GM12878 (cell line): ENCODE measurements around the gene SERINC5. TPM values are rescaled to one million over a fixed set of nuclear protein-coding genes. Genes with fewer than 3 reads are reported as not detected.

Experiments used
- ATAC-seq: fragments of 200-7000 bp; cut with Tn5 transposase; 3 replicates; pipeline ENCODE4 v1.9.1; 2020; ENCODE audit warnings: mild to moderate bottlenecking, moderate library complexity
- BruUV-seq: library from RNA; stranded (reverse); fragments of 400-500 nt; replicated peaks from 2 replicates; lab custom pipeline; 2021; lab: Mats Ljungman, UMichigan
- CTCF ChIA-PET: fragments of 300-600 bp; sonication (Branson Sonifier 250); formaldehyde crosslinking; extraction: SDS; loops from one replicate; lab custom pipeline; 2021; ENCODE audit warnings: inconsistent platforms; lab: Yijun Ruan, JAX
- POLR2A ChIA-PET: fragments of 350-600 bp; formaldehyde crosslinking; extraction: SDS; loops from one replicate; lab custom pipeline; 2021; ENCODE audit warnings: inconsistent platforms; lab: Charles Lee
- RAD21 ChIA-PET: fragments of 300-600 bp; sonication (Branson Sonifier 250); formaldehyde crosslinking; loops from one replicate; lab custom pipeline; 2023; ENCODE audit warnings: antibody characterized with exemption; ENCODE audit not compliant: unreplicated experiment; lab: Charles Lee
- SMC1A ChIA-PET: fragments of 300-600 bp; sonication (Branson Sonifier 250); formaldehyde crosslinking; loops from one replicate; lab custom pipeline; 2023; ENCODE audit not compliant: unreplicated experiment, uncharacterized antibody; lab: Charles Lee
- DNase-seq: peaks from one replicate; pipeline ENCODE4 v3.0.0-alpha.2; 2011; ENCODE audit warnings: low read depth, low spot score
- FAIRE-seq: peaks from 3 replicates; lab custom pipeline; 2011; peaks lifted over from hg19 to GRCh38; lab: Jason Lieb, UNC
- H2AFZ ChIP-seq: 2 replicates; pipeline ENCODE4 v1.6.0; 2011; ENCODE audit warnings: low read depth, low read length, control low read depth; ENCODE audit not compliant: control insufficient read depth
- H3K27ac ChIP-seq: 2 replicates; pipeline ENCODE4 v1.5.1; 2011; ENCODE audit warnings: control low read depth; ENCODE audit not compliant: control insufficient read depth, insufficient read depth
- H3K27me3 ChIP-seq, 2 experiments: replicated peaks in 1 of 2; 2 replicates each; pipeline versions ENCODE4 v1.6.0 to v1.6.1; 2011; ENCODE audit warnings: low read length in 1 of 2; ENCODE audit not compliant: control insufficient read depth in 2 of 2, insufficient read depth in 2 of 2
- H3K36me3 ChIP-seq, 2 experiments: 2 replicates each; pipeline ENCODE4 v1.5.1; 2011; ENCODE audit warnings: low read length in 1 of 2; ENCODE audit not compliant: control insufficient read depth in 2 of 2, insufficient read depth in 2 of 2
- H3K4me1 ChIP-seq: 2 replicates; pipeline ENCODE4 v1.6.1; 2011; ENCODE audit warnings: mild to moderate bottlenecking, low read length, moderate library complexity, mixed read lengths; ENCODE audit not compliant: control insufficient read depth, insufficient read depth
- H3K4me2 ChIP-seq: 2 replicates; pipeline ENCODE4 v1.6.0; 2011; ENCODE audit warnings: control low read depth; ENCODE audit not compliant: control insufficient read depth, insufficient read depth
- H3K4me3 ChIP-seq: fragments of 200-600 bp; sonication (generic); 2 replicates; pipeline ENCODE4 v1.5.1; 2016
- H3K79me2 ChIP-seq: 2 replicates; pipeline ENCODE4 v1.6.0; 2011; ENCODE audit warnings: low read length; ENCODE audit not compliant: control insufficient read depth, insufficient read depth
- H3K9ac ChIP-seq: 2 replicates; pipeline ENCODE4 v1.8.0; 2011; ENCODE audit warnings: low read length, control low read depth, mixed read lengths; ENCODE audit not compliant: control insufficient read depth, insufficient read depth
- H3K9me3 ChIP-seq: replicated peaks from 3 replicates; pipeline ENCODE4 v1.5.1; 2011; ENCODE audit warnings: mild to moderate bottlenecking, low read length; ENCODE audit not compliant: control insufficient read depth, insufficient read depth
- H4K20me1 ChIP-seq: 2 replicates; pipeline ENCODE4 v1.6.0; 2011; ENCODE audit not compliant: control insufficient read depth, insufficient read depth
- ASH2L ChIP-seq: fragments of 300-600, 200-600 bp; sonication (generic); IDR thresholded peaks from 2 replicates; pipeline ENCODE4 v1.6.1; 2017; ENCODE audit warnings: low read depth, mild to moderate bottlenecking, borderline replicate concordance
- BMI1 ChIP-seq: fragments of 450-650 bp; IDR thresholded peaks from 2 replicates; pipeline ENCODE4 v1.6.1; 2016; ENCODE audit warnings: mild to moderate bottlenecking, moderate library complexity, borderline replicate concordance
- BRCA1 ChIP-seq: IDR thresholded peaks from 2 replicates; pipeline ENCODE4 v1.6.1; 2011; ENCODE audit warnings: low read depth, low read length, improper control_type of control experiment
- EZH2 ChIP-seq: IDR thresholded peaks from 2 replicates; pipeline ENCODE4 v1.6.1; 2012; ENCODE audit warnings: low read depth, mild to moderate bottlenecking, control low read depth, inconsistent platforms, low read length, borderline replicate concordance; ENCODE audit not compliant: control insufficient read depth
- FOXM1 ChIP-seq: IDR thresholded peaks from 2 replicates; pipeline ENCODE4 v1.6.1; 2012; ENCODE audit warnings: low read depth, mild to moderate bottlenecking, inconsistent platforms, low read length, moderate library complexity
- POLR2AphosphoS2 ChIP-seq: IDR thresholded peaks from 2 replicates; pipeline ENCODE4 v1.6.1; 2011; ENCODE audit warnings: low read depth, mild to moderate bottlenecking, low read length, improper control_type of control experiment, moderate library complexity
- SPI1 ChIP-seq: IDR thresholded peaks from 2 replicates; pipeline ENCODE4 v1.6.1; 2011; ENCODE audit warnings: low read depth, mild to moderate bottlenecking, low read length, moderate library complexity, borderline replicate concordance; ENCODE audit not compliant: insufficient read depth
- SUZ12 ChIP-seq: fragments of 200-600 bp; sonication (generic); IDR thresholded peaks from one replicate; pipeline ENCODE4 v1.6.1; 2018; ENCODE audit warnings: antibody characterized with exemption, mild to moderate bottlenecking; ENCODE audit not compliant: unreplicated experiment
- WGBS: methylation state at CpG from one replicate; pipeline ENCODE4 v1.1.6; 2016; ENCODE audit warnings: low lambda C conversion rate; ENCODE audit not compliant: insufficient replicate concordance, insufficient coverage; ENCODE audit errors: missing lambda C conversion rate; 5-methylcytosine and 5-hydroxymethylcytosine counted together
- in situ Hi-C: fragments of 300-500 bp; cut with MboI; formaldehyde crosslinking; loops from 9 replicates; pipeline ENCODE4 v1.14.3; 2018; ENCODE audit warnings: mixed read lengths
- intact Hi-C: fragments of 100-400 bp; cut with micrococcal nuclease; formaldehyde crosslinking; loops from one replicate; pipeline ENCODE4 v1.14.2; 2022; ENCODE audit not compliant: unreplicated experiment
- polyA plus RNA-seq, 11 experiments: library from polyadenylated mRNA; depleted of rRNA in 4 of 11; unstranded in 6 of 11; stranded (reverse) in 5 of 11; fragments of >200 nt; fragmentation: Nextera tagmentation in 4 of 11; fragmentation: Illumina TruSeq in 1 of 11; extraction: Ambion mirVana in 4 of 11; extraction: Trizol in 1 of 11; gene quantifications; 1 replicate in 1 of 11; 2 replicates in 10 of 11; pipeline versions ENCODE4 v1.2.1 to v1.2.3, GENCODE V29; 2011 to 2016; ENCODE audit warnings: inconsistent platforms in 2 of 11, missing spikeins in 2 of 11, low read depth in 1 of 11
- total RNA-seq, 4 experiments: library from RNA; depleted of rRNA in 3 of 4; stranded (reverse); fragments of >200 nt in 3 of 4; fragmentation: Illumina TruSeq in 1 of 4; extraction: Trizol in 1 of 4; gene quantifications; 2 replicates each; pipeline versions ENCODE4 v1.2.1 to v1.2.3, GENCODE V29; 2013 to 2021
- TF ChIP-seq, protein P1 (sequence below): fragments of 150-350 bp; IDR thresholded peaks from 2 replicates; pipeline ENCODE4 v1.6.1; 2014; ENCODE audit warnings: mild to moderate bottlenecking, low read depth, low read length
- TF ChIP-seq, protein P2 (sequence below): IDR thresholded peaks from 2 replicates; pipeline ENCODE4 v1.6.1; 2011; ENCODE audit warnings: mild to moderate bottlenecking, low read depth, low read length, moderate library complexity; ENCODE audit not compliant: insufficient replicate concordance

Gene SERINC5
- total and polyA plus RNA-seq, 10 of the 15 experiments (the other 5 are each of a cell fraction or from before 2014, with no cell fraction given): 0.66 to 7.0 (median 2.8) TPM

DNA sequence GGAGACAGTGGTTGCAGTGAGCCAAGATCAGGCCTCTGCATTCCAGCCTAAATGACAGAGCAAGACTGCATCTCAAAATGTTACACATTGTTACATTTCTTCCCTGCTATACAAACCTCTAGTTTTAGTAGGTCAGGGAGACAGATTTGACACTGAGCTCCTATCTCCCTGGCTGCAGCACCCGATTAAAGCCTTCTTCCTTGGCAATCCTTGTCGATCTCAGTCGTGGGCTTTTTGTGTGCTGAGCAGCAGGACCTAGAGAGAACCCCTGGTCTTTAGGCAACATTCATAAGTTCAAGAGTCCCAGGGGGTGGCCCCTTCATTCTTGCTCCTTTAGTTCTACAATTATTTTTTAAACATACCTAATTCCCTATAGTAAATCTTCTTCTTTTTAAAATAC, 13.0 kb downstream of the SERINC5 start:
- H4K20me1 ChIP-seq: no peaks in the 10 kb centered on the region
- H3K9me3 ChIP-seq: peaks cover 25% of the 10 kb centered on the region
- H3K9ac ChIP-seq: no peak overlapping the region
- no peak overlapping the region for H3K4me2 ChIP-seq
- no peak overlapping the region for H2AFZ ChIP-seq
- H3K4me1 ChIP-seq: peaks cover 17% of the 10 kb centered on the region
- WGBS: 57% methylated on average over 3 of the region's 3 CpGs
- H3K79me2 ChIP-seq: no peaks in the 10 kb centered on the region; the same call in 1 of the 2 replicates
- intact Hi-C loops: no loop called here
- no peaks in the 10 kb centered on the region for H3K27me3 ChIP-seq
- in situ Hi-C loops: no loop called here
- RAD21 ChIA-PET: no interaction called here
- SMC1A ChIA-PET: interaction anchor here (0.6 to 6.2 kb wide), 4 partner anchors 13 to 133 kb away, joined by 3 to 70 read pairs (median 4); partner anchors contain the start of gene SERINC5
- FAIRE-seq: no peak
- CTCF ChIA-PET: no interaction called here
- POLR2A ChIA-PET: interaction anchor here (7.1 kb wide), 1 partner anchor 13 kb away, joined by 93 read pairs; the partner anchor contains the start of gene SERINC5
- no peak overlapping the region for H3K4me3 ChIP-seq
- DNase-seq: no peak
- ATAC-seq: no peak
- no peak overlapping the region for H3K27ac ChIP-seq
- H3K36me3 ChIP-seq: no peaks in the 10 kb centered on the region
- no TSS peak for BruUV-seq
- TF ChIP-seq FOXM1: no peak
- no peak for TF ChIP-seq ASH2L
- TF ChIP-seq EZH2: no peak
- TF ChIP-seq, protein P1, sequence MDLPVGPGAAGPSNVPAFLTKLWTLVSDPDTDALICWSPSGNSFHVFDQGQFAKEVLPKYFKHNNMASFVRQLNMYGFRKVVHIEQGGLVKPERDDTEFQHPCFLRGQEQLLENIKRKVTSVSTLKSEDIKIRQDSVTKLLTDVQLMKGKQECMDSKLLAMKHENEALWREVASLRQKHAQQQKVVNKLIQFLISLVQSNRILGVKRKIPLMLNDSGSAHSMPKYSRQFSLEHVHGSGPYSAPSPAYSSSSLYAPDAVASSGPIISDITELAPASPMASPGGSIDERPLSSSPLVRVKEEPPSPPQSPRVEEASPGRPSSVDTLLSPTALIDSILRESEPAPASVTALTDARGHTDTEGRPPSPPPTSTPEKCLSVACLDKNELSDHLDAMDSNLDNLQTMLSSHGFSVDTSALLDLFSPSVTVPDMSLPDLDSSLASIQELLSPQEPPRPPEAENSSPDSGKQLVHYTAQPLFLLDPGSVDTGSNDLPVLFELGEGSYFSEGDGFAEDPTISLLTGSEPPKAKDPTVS: no peak
- TF ChIP-seq POLR2AphosphoS2: no peak
- TF ChIP-seq SPI1: no peak
- TF ChIP-seq, protein P2, sequence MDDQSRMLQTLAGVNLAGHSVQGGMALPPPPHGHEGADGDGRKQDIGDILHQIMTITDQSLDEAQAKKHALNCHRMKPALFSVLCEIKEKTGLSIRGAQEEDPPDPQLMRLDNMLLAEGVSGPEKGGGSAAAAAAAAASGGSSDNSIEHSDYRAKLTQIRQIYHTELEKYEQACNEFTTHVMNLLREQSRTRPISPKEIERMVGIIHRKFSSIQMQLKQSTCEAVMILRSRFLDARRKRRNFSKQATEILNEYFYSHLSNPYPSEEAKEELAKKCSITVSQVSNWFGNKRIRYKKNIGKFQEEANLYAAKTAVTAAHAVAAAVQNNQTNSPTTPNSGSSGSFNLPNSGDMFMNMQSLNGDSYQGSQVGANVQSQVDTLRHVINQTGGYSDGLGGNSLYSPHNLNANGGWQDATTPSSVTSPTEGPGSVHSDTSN: no peak
- TF ChIP-seq SUZ12: no peak
- no peak for TF ChIP-seq BRCA1
- TF ChIP-seq BMI1: no peak
- TF ChIP-seq, all 136 proteins: peak for 0
